ENCODE data around the gene CRK. TPM values are rescaled to one million over a fixed set of nuclear protein-coding genes. Genes with fewer than 3 reads are reported as not detected.

CRK gene
- total RNA-seq, 1 donor from 2014 or later = 49.6 TPM

- peak; percentile 92 for DNase-seq (ENCODE audit: low spot score)
Measured at GRCh38 chr17:1486802-1487695, 31.0 kb upstream of the CRK start.

- DNase-seq (ENCODE audit: low spot score) = peak; percentile 71
Measured at GRCh38 chr17:1485423-1486376, 29.7 kb upstream of the CRK start.

DNA sequence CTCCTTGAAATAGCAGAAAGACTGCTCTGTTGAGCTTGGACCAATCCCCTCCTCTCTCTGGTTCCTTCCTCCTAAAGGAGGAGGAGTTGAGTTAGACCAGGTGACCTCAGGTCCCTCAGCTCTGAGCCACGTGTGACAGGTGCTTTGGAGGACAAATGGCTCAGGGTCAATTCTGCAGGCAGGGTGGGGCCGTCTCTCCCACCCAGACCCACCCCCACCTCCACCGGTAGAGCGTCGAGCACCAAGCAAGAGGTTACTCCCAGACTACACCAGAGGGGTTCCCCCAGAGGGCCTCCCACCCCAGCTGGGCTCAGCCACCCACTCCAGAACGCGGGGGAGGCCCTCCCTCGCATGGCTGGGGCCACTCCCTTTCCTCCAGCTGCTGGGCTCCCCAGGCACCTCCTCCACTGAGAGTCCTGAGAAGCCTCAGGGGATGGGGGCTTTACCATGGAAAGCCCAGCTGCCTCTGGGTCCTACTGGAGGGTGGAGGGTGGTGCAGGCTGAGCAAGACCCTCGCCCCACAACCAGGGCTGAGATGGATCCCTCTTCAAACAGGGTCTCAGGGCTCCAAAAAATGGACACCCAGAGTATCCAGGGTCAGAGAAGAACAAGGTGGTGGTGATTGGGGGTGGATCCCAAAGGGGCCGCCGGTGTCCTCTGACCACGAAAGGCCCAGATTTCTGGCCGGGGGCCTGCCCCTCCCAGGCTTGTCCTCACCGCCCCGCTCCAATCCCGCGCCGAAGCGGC is 28.8 kb upstream of the CRK start:
- peak; percentile 70 for DNase-seq (ENCODE audit: low spot score)

DNA sequence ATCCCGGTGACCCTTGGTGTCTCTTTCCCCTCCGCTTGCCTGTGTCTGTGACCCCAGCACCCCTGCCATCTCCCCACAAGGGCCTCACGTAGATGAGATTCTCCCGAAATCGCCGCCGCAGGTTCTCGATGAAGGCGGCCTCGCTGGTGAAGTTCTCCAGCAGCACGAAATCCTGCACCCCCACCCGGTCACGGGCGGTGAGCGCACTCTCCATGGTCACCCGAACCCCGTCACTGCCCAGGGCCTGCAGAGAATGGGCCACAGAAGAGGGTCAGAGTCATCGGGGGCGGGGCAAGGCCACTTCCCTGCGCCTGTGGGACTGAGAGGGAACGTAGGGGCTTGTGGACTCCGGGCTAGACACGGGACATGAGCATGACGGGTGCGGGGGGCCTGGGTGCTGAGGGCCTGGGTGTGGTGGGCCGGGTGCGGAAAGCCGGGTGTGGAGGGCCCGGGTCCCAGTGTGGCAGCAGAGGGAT is 28.1 kb upstream of the CRK start:
- DNase-seq (ENCODE audit: low spot score) = no peak

GRCh38 chr17:1482680-1483079 is 26.6 kb upstream of the CRK start:
- DNase-seq (ENCODE audit: low spot score) = no peak

GRCh38 chr17:1481736-1482135 is 25.7 kb upstream of the CRK start:
- DNase-seq (ENCODE audit: low spot score) = no peak

GRCh38 chr17:1480747-1481465 is 24.9 kb upstream of the CRK start:
- DNase-seq (ENCODE audit: low spot score) = no peak

GRCh38 chr17:1478418-1478817 is 22.4 kb upstream of the CRK start:
- DNase-seq (ENCODE audit: low spot score) = no peak

- no peak for DNase-seq (ENCODE audit: low spot score)
Measured at GRCh38 chr17:1475321-1475854, 19.4 kb upstream of the CRK start.

DNA sequence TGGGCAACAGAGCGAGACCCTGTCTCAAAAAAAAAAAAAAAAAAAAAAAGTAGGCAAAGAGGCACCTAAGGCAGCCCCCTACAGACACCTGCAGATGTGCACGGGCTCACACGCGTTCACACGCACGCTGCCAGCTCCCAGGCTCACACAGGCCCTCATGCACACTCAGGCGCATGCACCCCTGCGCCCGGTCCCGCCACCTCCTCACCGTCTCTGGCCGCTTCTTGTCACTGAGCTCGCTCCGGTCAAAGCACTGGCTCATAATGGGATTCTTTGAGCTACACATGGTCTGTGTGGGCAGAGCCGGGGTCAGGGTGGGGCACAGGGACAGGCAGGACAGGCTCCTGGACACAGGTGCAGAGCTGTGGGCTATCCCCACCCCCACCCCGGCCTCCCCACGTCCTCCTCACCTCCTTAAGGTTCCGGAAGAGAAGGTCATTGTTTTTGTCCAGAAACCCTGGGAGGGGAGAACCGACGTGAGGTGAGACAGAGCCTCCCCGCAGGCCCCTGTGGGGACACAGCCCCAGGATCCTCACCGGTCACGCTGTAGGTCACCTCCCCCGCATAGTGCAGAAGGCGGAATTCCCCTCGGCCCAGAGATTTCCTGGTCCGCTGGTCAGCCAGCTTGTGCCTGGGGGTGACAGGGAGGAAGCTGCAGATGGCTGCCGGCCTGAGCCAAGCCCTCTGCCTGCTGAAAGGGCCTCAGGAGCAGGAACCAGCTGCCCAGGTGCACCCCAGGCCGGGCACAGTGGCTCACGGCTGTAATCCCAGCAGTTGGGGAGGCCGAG is 18.6 kb upstream of the CRK start:
- DNase-seq (ENCODE audit: low spot score) = no peak

DNA sequence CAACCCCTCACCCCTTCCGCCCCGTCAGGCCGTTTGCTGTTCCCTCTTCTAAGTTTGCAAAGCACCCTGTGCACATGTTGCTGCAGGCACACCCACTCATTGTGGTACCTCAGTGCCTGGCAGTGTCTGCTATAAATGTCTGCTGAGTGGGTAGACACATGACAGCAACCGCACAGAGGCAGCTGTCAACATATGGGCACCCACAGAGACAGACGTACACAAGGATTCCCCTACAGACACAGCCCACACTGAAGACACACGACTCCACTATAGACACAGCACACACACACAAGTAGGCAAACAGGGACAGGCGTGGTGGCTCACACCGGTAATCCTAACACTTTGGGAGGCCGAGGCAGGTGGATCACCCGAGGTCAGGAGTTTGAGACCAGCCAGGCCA is 17.8 kb upstream of the CRK start:
- DNase-seq (ENCODE audit: low spot score) = no peak

DNA sequence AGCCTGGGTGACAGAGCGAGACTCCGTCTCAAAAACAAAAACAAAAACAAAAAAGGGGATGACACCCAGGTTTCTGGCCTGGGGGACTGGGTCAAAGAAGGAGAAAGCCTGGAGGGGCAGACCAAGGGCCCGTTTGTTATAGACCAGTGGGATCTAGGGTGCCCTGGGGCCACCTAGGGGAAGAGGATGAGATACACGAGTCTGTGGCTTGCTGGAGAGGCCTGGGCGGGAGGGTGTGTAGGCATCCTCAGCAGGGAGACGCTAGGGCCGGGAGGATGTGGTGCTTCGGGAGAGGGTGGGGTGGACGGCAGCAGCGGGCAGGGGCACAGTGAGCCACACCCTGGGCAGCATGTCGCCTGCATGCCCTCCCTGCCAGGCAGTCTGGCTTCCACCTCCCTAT is 17.1 kb upstream of the CRK start:
- no peak for DNase-seq (ENCODE audit: low spot score)

DNA sequence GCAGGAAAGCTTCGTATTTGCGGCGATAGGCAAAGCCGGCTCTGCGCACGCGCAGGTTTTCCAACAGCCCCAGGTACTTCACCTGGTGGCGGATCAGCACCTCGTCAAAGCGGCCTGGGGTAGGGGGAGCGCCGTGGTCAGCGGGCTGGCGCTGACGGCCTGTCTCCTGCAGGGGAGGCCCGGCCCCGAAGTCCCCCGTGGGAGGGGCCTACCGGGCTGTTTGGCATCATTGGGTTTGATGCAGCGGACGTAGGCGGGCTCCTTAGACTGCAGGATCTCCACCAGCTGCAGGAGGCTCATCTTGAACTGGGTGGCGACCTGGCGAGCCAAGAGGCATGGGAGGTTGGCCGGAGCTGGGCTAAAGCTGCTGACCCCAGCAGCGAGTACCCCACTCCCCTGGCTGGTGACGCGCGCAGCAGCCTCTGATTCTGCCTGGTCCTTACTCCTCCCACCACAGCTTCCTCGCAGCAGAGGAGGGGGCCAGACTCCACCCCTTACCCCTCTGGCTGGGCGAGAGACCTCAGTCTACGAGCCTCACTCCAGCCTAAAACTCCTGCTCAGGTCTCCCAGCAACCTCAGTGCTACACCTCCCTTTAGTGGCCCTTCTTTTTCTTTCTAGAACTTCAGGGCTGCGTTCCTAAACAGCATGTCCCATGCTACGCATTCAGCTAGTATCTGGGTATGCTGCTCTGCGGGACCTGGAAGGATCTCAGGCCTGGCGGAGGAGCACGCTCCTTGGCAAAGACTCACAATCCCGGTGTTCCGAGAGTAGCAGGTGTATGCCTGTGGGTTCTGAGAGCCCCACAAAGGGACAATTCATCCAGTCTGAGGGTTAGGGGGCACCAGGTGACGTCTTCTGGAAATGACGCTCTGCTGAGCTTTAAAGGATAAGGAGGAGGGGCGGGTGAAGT is 16.1 kb upstream of the CRK start:
- DNase-seq (ENCODE audit: low spot score) = no peak

GRCh38 chr17:1471490-1471889 is 15.5 kb upstream of the CRK start:
- DNase-seq (ENCODE audit: low spot score) = no peak

DNA sequence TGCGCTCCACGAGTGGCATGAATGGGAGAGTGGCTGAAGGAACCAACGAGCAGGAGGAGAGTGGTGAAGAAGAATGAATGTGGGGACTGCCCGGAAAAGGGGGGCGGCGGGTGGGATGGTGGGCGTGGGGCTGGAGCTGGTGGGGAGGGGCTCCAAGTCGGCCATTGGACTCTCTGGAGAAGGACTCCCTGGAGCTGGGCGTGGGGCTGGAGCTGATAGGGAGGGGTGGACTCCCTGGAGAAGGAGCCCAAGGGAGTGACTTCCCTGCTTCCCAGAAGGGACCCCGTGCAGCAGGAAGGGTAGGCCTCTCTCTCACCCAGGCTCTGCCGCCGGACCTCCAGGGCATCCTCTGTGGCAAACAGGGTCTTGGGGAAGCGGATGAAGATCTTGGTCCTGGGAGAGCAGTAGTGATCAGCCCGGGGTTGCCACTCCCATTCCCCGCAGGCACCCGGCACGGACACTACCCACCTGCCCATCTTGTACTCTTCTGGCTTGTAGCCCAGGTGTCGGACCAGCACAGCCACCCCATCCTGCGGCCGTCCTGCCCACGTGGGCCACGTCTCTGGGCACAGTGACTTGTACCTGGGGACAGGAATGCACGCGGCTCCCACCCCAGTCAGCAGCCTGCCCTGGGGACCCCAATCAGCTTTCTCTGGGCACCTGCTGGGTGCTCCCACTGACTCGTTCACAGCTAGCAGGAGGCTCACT is 14.9 kb upstream of the CRK start:
- no peak for DNase-seq (ENCODE audit: low spot score)

- no peak for DNase-seq (ENCODE audit: low spot score)
Measured at GRCh38 chr17:1470071-1470754, 14.2 kb upstream of the CRK start.

DNA sequence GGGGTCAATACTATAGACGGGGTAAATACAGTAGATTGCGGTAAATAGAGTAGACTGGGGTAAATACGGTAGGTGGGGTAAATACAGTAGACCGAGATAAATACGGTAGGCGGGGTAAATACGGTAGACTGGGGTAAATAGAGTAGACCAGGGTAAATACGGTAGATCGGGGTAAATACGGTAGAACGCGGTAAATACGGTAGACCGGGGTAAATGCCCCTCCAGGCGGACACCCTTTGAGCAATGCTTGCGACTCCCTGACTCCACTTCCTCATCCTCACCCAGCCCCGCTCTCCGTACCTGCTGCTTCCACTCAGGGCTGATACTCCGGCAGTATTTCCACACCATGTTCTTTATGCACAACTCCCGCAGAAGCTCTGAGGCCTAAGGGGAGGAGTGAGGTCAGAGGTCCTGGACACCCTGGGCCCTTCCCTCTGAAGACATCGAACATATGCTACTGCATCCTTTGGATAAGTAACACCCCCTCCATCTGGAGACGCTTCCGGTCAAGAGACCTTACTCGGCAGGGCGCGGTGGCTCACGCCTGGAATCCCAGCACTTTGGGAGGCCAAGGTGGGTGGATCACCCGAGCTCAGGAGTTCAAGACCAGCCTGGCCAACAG is 13.3 kb upstream of the CRK start:
- DNase-seq (ENCODE audit: low spot score) = no peak
